B cell (primary cell): ENCODE results near the gene IQCH.

Experiments used
- CTCF ChIP-seq: fragments of 200-600 bp; IDR thresholded peaks from one replicate; pipeline ENCODE4 v1.8.0; 2022; ENCODE audit warnings: antibody characterized with exemption, mild to moderate bottlenecking
- EZH2 ChIP-seq: IDR thresholded peaks from 2 replicates; pipeline ENCODE4 v1.6.1; 2012; ENCODE audit warnings: borderline replicate concordance, low read depth, mild to moderate bottlenecking, moderate library complexity, low read length; ENCODE audit not compliant: insufficient read depth, poor library complexity, severe bottlenecking

- TF ChIP-seq CTCF (no peak), EZH2 (no peak)
These were observed 128.1 kb downstream of the IQCH start for GRCh38 chr15:67382723-67383122.
